ENCODE results near the gene DNHD1. TPM values are rescaled to one million over a fixed set of nuclear protein-coding genes. Genes with fewer than 3 reads are reported as not detected.

The DNHD1 gene
- total RNA-seq, 2 donors from 2014 or later = 23.9 to 26.5 TPM

- no peak for TF ChIP-seq CTCF (IDR thresholded peaks at IDR 0.05)
- Histone ChIP-seq H3K27ac (no peak overlapping the region), H3K4me3 (no peak overlapping the region), H3K27me3 (replicated peaks; ENCODE audit: insufficient read depth) (no peaks in the 10 kb centered on the region), H3K4me1 (ENCODE audit: control insufficient read depth in 1 of 2, low read depth in 2 of 2) (peaks cover 5 to 19% of the 10 kb centered on the region in 2 donors), H3K36me3 (peaks cover 30% of the 10 kb centered on the region), H3K9me3 (no peaks in the 10 kb centered on the region)
- DNase-seq (ENCODE audit: low spot score) (no peak), ATAC-seq (ENCODE audit: insufficient number of reproducible peaks, low FRiP score, low read depth) (no peak)
Observed at GRCh38 chr11:6594142-6594768, 97.2 kb downstream of the DNHD1 start.

- Histone ChIP-seq H3K36me3 (peaks cover 43% of the 10 kb centered on the region), H3K4me3 (no peak overlapping the region), H3K9me3 (no peaks in the 10 kb centered on the region), H3K4me1 (ENCODE audit: control insufficient read depth in 1 of 2, low read depth in 2 of 2) (peaks cover 5 to 35% of the 10 kb centered on the region in 2 donors), H3K27ac (peak overlapping the region; percentile 0 to 65), H3K27me3 (replicated peaks; ENCODE audit: insufficient read depth) (no peaks in the 10 kb centered on the region)
- TF ChIP-seq CTCF (IDR thresholded peaks at IDR 0.05) = no peak
- DNase-seq (ENCODE audit: low spot score) (no peak), ATAC-seq (ENCODE audit: insufficient number of reproducible peaks, low FRiP score, low read depth) (no peak)
Observed at GRCh38 chr11:6596239-6596877, 99.3 kb downstream of the DNHD1 start.

- DNase-seq (ENCODE audit: low spot score) = no peak
- TF ChIP-seq CTCF (IDR thresholded peaks at IDR 0.05) = no peak
- Histone ChIP-seq H3K27me3 (replicated peaks; ENCODE audit: insufficient read depth) (no peaks in the 10 kb centered on the region), H3K9me3 (no peaks in the 10 kb centered on the region), H3K4me3 (no peak overlapping the region), H3K27ac (no peak overlapping the region), H3K36me3 (peaks cover 32% of the 10 kb centered on the region), H3K4me1 (ENCODE audit: control insufficient read depth in 1 of 2, low read depth in 2 of 2) (peaks cover 16 to 50% of the 10 kb centered on the region in 2 donors)
- ATAC-seq (ENCODE audit: insufficient number of reproducible peaks, low FRiP score, low read depth) = no peak
Observed at GRCh38 chr11:6598555-6598954, 101.5 kb downstream of the DNHD1 start.

- Histone ChIP-seq H3K27ac (no peak overlapping the region), H3K27me3 (replicated peaks; ENCODE audit: insufficient read depth) (no peaks in the 10 kb centered on the region), H3K4me1 (ENCODE audit: control insufficient read depth in 1 of 2, low read depth in 2 of 2) (peaks cover 16 to 50% of the 10 kb centered on the region in 2 donors), H3K4me3 (no peak overlapping the region), H3K9me3 (no peaks in the 10 kb centered on the region), H3K36me3 (peaks cover 27% of the 10 kb centered on the region)
- ATAC-seq (ENCODE audit: insufficient number of reproducible peaks, low FRiP score, low read depth) (no peak), DNase-seq (ENCODE audit: low spot score) (no peak)
- no peak for TF ChIP-seq CTCF (IDR thresholded peaks at IDR 0.05)
Observed at GRCh38 chr11:6599449-6599848, 102.4 kb downstream of the DNHD1 start.

GRCh38 chr11:6599881-6600390 lies 102.9 kb downstream of the DNHD1 start:
- no peak for ATAC-seq (ENCODE audit: insufficient number of reproducible peaks, low FRiP score, low read depth)
- DNase-seq (ENCODE audit: low spot score) = no peak

More at GRCh38 chr11:6599881-6600390, 102.9 kb downstream of the DNHD1 start:
- Histone ChIP-seq H3K9me3 (no peaks in the 10 kb centered on the region), H3K27me3 (replicated peaks; ENCODE audit: insufficient read depth) (no peaks in the 10 kb centered on the region), H3K4me1 (ENCODE audit: control insufficient read depth in 1 of 2, low read depth in 2 of 2) (peaks cover 16 to 51% of the 10 kb centered on the region in 2 donors), H3K36me3 (peaks cover 24% of the 10 kb centered on the region), H3K4me3 (no peak overlapping the region), H3K27ac (no peak overlapping the region)
- no peak for TF ChIP-seq CTCF (IDR thresholded peaks at IDR 0.05)
